H7 (cell line): ENCODE results near the gene TTC7B. TPM values are rescaled to one million over a fixed set of nuclear protein-coding genes. Genes with fewer than 3 reads are reported as not detected.

Source experiments
- DNase-seq: peaks from one replicate; pipeline ENCODE4 v3.0.0; 2012
- H3K27me3 ChIP-seq: 2 replicates; pipeline ENCODE4 v1.6.0; 2011; ENCODE audit warnings: mild to moderate bottlenecking, low read length; ENCODE audit not compliant: control insufficient read depth, insufficient read depth
- H3K36me3 ChIP-seq: replicated peaks from 2 replicates; pipeline ENCODE4 v1.5.1; 2011; ENCODE audit warnings: low read length; ENCODE audit not compliant: control insufficient read depth, insufficient read depth
- H3K4me3 ChIP-seq: 2 replicates; pipeline ENCODE4 v1.5.1; 2011; ENCODE audit warnings: low read depth, mild to moderate bottlenecking, control low read depth, low read length, moderate library complexity; ENCODE audit not compliant: insufficient read depth
- total RNA-seq: library from RNA; depleted of rRNA; stranded (reverse); fragments of >200 nt; shearing (Covaris generic); gene quantifications from 2 replicates; pipeline ENCODE4 v1.2.3, GENCODE V29; 2014

The TTC7B gene
- total RNA-seq, 1 experiment from 2014 or later: 27.4 TPM

- DNase-seq: no peak
- Histone ChIP-seq H3K27me3 (no peaks in the 10 kb centered on the region), H3K36me3 (no peaks in the 10 kb centered on the region), H3K4me3 (no peak overlapping the region)
Measured at GRCh38 chr14:90585106-90585505, 231.1 kb downstream of the TTC7B start.

GRCh38 chr14:90583916-90584605 lies 232.2 kb downstream of the TTC7B start:
- no peak for DNase-seq
- no peaks in the 10 kb centered on the region for H3K27me3 ChIP-seq
- H3K4me3 ChIP-seq: no peak overlapping the region
- H3K36me3 ChIP-seq: no peaks in the 10 kb centered on the region

DNA sequence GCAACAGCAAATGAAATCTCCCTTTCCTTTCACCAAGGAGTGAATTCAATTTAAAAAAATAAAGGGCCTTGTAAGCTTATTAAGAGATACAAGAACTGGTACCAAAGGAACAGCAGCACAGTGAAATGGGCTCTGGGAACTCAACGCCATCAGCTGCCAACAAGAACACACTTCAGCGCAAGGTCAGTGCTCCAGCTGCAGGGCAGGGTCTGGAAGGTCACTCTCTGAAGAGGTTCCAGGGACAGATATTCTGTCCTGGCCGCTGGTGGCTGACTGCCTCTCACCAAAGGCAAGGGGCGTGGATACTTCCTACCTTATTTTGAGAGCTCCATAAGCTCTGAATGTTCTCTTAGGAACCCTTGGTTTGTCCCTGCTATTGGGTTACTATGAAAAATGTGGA lies 232.8 kb downstream of the TTC7B start:
- H3K4me3 ChIP-seq: no peak overlapping the region
- no peaks in the 10 kb centered on the region for H3K36me3 ChIP-seq
- DNase-seq: no peak
- H3K27me3 ChIP-seq: no peaks in the 10 kb centered on the region

DNA sequence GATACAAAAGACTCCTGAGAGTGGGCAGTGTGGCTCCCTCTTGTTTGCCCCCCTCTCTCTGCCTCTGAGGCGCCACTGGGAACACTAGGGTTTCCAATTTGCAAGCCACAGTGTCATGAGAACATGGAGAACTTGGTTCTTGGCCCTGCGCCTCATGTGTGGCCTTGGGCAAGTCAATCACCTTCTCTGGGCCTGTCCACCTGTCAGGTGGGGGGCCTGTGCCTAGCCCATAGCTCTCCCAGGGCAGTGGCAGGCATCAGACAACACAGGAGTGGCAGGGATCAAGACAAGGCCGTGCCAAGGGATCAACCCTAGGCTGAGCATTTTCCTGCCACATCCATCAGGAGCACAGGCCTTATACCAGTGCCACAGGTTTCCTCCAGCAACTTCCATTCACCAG lies 234.1 kb downstream of the TTC7B start:
- no peaks in the 10 kb centered on the region for H3K27me3 ChIP-seq

DNA sequence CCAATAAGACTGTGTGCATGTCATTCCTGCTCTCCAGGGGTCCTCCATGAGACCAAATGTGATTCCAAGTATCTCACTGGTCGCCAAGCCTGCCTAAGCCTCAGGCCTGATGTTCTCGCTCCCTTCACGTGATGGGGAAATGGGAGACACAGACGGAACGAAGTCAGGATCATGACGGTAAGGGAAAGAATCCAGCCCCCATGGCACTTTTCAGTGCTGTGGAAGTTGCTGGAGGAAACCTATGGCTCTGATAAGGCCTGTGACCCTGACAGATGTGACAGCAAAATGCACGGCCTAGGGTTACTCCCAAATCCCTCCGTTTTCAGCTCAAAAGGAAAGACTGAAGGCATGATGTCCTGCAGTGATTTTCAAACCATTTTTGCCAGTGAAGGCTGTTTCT lies 234.5 kb downstream of the TTC7B start:
- H3K27me3 ChIP-seq: no peaks in the 10 kb centered on the region
- H3K4me3 ChIP-seq: no peak overlapping the region
- no peak for DNase-seq
- H3K36me3 ChIP-seq: no peaks in the 10 kb centered on the region

More for the DNA sequence above, 234.1 kb downstream of the TTC7B start:
- Histone ChIP-seq H3K36me3 (no peaks in the 10 kb centered on the region), H3K4me3 (no peak overlapping the region)
- DNase-seq: no peak

- Histone ChIP-seq H3K36me3 (no peaks in the 10 kb centered on the region), H3K27me3 (no peaks in the 10 kb centered on the region), H3K4me3 (no peak overlapping the region)
- no peak for DNase-seq
Measured at GRCh38 chr14:90580377-90581335, 235.6 kb downstream of the TTC7B start.

DNA sequence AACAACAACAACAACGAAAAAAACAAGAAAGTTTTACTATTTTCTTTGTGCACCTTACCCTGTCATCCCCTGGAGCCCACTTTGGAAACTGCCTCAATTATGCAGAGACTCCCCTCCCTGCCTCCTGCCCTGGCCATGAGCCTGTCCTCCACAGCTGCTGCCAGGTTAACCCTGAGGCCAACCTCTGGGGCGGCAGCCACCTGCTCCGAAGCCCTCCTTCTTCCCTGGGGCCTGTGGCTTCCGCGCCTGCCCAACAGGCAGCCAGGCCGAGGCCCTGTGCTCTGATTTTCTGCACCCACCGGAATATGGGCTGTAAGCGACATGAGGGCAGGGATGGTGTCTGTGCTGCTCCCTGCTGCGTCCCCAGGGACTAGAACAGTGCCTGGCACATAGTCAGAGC lies 236.4 kb downstream of the TTC7B start:
- no peaks in the 10 kb centered on the region for H3K27me3 ChIP-seq
- H3K4me3 ChIP-seq: no peak overlapping the region
- no peak for DNase-seq

DNA sequence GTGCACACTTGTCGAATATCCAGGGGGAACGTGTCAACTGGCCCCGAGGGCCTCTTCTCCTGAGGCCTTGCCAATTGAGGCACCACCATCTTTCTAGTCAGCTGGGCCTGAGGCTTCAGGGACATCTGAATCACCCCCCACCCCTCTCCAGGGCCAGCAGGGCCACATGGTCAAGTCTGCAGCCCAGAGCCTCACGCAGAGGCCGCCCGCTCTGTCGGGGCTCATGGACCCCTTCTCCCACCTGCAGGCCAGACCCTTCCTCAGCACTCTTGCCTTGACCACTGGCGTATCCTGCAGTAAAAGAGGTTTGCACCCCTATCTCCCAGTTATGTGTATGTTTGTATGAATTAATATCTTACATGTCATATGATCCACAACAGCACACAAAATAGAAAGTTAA lies 237.1 kb downstream of the TTC7B start:
- no peaks in the 10 kb centered on the region for H3K27me3 ChIP-seq
- no peak overlapping the region for H3K4me3 ChIP-seq
- no peak for DNase-seq
- no peaks in the 10 kb centered on the region for H3K36me3 ChIP-seq

More for the DNA sequence above, 236.4 kb downstream of the TTC7B start:
- H3K36me3 ChIP-seq: no peaks in the 10 kb centered on the region

GRCh38 chr14:90578283-90578985 lies 237.8 kb downstream of the TTC7B start:
- no peaks in the 10 kb centered on the region for H3K36me3 ChIP-seq
- no peaks in the 10 kb centered on the region for H3K27me3 ChIP-seq
- no peak overlapping the region for H3K4me3 ChIP-seq
- no peak for DNase-seq

DNA sequence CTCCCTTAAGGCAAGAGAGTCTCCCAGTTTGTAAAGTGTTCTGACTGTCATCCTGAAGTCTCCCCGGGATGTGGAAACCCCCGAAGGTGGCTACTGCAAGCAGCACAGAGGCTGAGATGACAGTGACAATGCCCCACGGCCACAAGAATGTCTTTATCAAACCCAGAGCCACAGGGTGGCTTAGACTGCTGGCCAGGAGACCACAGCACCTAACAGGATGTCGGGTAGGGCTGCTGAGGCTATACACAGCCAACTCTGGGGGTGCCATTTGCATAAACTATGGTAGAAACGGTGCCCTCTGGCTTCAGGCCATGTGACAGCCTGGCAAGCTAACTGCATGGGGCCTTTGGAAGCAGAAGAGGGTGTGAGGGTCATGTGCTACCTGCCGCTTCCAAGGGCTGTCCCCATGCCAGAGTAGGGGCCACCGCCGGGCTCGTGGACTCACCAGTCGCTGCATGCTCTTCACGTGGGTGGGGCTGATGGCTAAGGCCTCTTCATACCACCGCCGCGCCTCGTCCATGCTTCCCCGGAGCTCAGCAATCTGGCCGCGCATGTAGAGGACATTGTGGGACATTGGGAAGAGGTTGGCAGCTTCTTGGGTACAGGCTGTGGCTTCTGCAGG lies 238.5 kb downstream of the TTC7B start:
- no peak overlapping the region for H3K4me3 ChIP-seq
- H3K36me3 ChIP-seq: no peaks in the 10 kb centered on the region
- DNase-seq: no peak
- H3K27me3 ChIP-seq: no peaks in the 10 kb centered on the region

DNA sequence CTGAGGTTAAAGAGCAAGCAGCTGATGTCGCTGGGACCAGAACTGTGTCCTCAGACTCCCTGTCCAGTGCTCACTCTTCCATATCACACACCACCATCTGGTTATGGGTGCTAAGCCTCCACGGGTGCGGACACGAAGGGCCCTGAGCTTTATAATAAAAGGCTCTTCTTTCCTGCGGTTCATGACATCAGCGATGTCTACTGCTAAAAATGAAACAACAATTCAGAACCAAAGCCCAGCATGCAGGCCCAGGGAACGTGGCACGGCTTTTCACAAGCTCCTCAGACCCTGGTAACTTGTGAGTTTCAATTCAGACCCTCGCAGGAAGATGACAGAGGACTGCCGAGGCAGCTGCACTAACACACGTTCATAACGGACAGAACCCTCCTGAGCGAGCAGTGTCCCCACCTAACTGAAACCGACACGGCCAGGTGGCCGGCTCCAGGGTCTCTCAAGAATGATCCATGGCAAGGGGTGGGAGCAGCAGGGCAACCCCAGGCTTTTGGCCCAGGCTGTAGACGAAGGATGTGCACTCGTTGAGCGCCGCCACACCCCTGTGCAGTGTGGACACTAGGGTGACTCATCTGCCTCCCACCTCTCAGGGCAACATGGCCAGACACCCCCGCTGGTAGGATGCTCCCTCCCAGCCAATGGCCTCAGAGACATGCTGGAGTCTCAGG lies 239.1 kb downstream of the TTC7B start:
- no peak overlapping the region for H3K4me3 ChIP-seq
- no peaks in the 10 kb centered on the region for H3K36me3 ChIP-seq
- H3K27me3 ChIP-seq: no peaks in the 10 kb centered on the region
- no peak for DNase-seq

- Histone ChIP-seq H3K4me3 (no peak overlapping the region), H3K36me3 (no peaks in the 10 kb centered on the region; the same call in 1 of the 2 replicates), H3K27me3 (no peaks in the 10 kb centered on the region)
- peak; percentile 62 for DNase-seq
Measured at GRCh38 chr14:90576581-90576980, 239.6 kb downstream of the TTC7B start.

DNA sequence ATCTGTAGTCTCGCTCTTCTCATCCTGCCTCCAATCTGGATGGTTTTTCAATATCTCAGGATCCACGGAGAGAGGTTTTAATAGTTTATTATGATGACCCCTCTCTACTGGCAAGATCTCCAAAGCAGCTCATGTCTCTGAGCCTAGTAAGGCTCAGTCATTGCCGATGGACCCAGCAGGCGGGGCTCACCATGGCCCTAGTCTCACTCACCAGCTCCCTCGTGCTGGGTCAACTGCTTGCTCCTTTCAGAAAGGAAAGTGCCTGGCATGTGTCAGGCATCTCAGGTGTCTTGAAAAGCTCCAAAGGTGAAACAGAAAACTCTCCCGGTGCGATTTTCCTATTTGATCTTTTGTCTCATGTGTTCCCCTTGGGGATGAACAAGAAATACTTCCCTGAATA lies 240.4 kb downstream of the TTC7B start:
- no peaks in the 10 kb centered on the region; the same call in 1 of the 2 replicates for H3K36me3 ChIP-seq
- peak; percentile 62 for DNase-seq
- H3K4me3 ChIP-seq: no peak overlapping the region
- no peaks in the 10 kb centered on the region for H3K27me3 ChIP-seq

- H3K36me3 ChIP-seq: no peaks in the 10 kb centered on the region; the same call in 1 of the 2 replicates
- no peak overlapping the region for H3K4me3 ChIP-seq
- no peaks in the 10 kb centered on the region for H3K27me3 ChIP-seq
- DNase-seq: peak; percentile 65
Measured at GRCh38 chr14:90575336-90575735, 240.9 kb downstream of the TTC7B start.
